PC-9 (cell line): ENCODE measurements around the gene ELK3.

ENCODE experiments used
- EZH2 ChIP-seq: fragments of 200-600 bp; sonication (generic); IDR thresholded peaks from 2 replicates; pipeline ENCODE4 v1.8.0; 2017; ENCODE audit warnings: antibody characterized with exemption, low read depth
- TF ChIP-seq, protein P1 (sequence below): fragments of 200-600 bp; sonication (generic); conservative IDR thresholded peaks from 2 replicates; pipeline ENCODE4 v1.6.1; 2017; ENCODE audit warnings: mixed run types, antibody characterized with exemption, mild to moderate bottlenecking, moderate library complexity

- TF ChIP-seq, protein P1, sequence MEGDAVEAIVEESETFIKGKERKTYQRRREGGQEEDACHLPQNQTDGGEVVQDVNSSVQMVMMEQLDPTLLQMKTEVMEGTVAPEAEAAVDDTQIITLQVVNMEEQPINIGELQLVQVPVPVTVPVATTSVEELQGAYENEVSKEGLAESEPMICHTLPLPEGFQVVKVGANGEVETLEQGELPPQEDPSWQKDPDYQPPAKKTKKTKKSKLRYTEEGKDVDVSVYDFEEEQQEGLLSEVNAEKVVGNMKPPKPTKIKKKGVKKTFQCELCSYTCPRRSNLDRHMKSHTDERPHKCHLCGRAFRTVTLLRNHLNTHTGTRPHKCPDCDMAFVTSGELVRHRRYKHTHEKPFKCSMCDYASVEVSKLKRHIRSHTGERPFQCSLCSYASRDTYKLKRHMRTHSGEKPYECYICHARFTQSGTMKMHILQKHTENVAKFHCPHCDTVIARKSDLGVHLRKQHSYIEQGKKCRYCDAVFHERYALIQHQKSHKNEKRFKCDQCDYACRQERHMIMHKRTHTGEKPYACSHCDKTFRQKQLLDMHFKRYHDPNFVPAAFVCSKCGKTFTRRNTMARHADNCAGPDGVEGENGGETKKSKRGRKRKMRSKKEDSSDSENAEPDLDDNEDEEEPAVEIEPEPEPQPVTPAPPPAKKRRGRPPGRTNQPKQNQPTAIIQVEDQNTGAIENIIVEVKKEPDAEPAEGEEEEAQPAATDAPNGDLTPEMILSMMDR, result no peak
- no peak for TF ChIP-seq EZH2
These were observed 22.3 kb upstream of the ELK3 start for GRCh38 chr12:96171905-96172304.
